NCI-H524 (cell line): ENCODE results near the gene MAP2K5.
A peak's percentile ranks its signal among the peaks of the same experiment; 100 is the strongest.

ENCODE experiments used
- DNase-seq, 2 experiments: peaks; one replicate each; lab custom pipeline; 2025; lab: John Stamatoyannopoulos, UW

Gene MAP2K5

DNA sequence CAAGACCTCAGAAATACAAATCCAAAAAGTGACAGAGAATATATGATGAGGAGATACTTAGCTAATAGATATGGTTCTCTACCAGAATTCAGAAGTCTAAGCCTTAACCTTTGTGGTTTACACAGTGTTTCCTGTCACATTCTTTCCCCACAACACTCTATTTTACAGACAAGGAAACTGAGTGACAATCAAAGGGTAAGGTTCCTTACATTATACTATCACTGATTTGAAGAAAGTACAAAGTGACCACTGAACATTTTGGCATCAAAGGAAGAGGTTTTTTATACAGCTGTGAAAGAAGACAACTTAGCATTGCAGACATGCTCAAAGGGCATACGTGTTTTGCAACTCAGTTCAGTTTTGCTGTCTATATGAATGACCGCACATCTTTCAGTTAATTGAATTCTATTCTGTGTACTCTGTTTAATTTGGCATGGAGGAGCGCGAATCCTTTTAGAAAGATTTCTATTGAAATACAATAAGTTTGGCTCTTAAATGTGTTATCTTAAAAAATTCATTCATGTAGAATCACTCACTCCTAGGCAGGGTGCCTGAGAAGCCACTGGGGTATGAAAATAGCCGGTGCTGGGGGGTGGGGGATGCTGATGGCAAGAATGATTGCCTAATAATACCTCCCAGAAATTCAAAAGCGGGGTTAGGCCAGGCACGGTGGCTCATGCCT is 216.3 kb downstream of the MAP2K5 start:
- no peak for DNase-seq

DNA sequence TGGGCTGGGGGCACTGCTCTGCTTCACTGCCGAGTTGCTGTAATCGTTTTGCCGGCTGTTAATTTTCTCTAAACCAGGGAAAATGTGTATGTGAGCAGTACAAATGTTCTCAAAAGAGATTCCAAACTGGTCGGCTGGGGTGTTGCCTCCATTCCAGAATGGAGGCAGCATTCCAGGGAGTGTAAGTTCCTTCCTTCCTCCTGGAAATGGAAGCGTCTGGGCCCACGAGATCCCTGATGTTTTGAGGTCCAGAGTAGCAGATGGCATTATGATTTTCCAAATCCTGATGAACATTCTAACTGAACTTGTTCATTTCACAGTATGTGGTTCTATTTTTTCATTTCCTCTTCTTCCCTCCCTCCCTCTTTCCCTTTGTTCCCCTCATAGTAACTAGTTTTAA is 218.4 kb downstream of the MAP2K5 start:
- DNase-seq: no peak

DNA sequence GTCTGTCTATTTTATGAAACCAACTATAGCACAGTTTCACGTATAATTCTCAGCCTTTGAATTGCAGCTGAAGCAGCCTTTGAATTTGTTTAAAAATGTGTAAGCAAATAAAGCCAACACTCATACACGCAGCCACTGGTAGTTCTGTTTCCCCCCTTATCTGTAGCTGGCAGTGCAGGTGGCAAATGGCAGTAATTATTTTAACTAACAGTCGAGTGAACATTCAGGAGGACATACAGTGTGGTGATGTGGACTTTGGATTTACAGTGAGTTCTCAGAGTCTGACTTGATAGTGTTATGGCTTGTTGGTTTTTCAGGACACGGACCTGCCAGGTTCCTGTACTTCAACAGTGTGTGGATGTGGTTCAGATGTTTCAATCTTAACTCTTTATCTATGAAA is 218.8 kb downstream of the MAP2K5 start:
- DNase-seq: no peak

GRCh38 chr15:67762610-67763368 is 220.3 kb downstream of the MAP2K5 start:
- DNase-seq: peak in 1 of 2 experiments; percentile 6

GRCh38 chr15:67765701-67766100 is 223.2 kb downstream of the MAP2K5 start:
- DNase-seq: no peak

- DNase-seq: no peak
These were observed 224.5 kb downstream of the MAP2K5 start for GRCh38 chr15:67766968-67767367.

DNA sequence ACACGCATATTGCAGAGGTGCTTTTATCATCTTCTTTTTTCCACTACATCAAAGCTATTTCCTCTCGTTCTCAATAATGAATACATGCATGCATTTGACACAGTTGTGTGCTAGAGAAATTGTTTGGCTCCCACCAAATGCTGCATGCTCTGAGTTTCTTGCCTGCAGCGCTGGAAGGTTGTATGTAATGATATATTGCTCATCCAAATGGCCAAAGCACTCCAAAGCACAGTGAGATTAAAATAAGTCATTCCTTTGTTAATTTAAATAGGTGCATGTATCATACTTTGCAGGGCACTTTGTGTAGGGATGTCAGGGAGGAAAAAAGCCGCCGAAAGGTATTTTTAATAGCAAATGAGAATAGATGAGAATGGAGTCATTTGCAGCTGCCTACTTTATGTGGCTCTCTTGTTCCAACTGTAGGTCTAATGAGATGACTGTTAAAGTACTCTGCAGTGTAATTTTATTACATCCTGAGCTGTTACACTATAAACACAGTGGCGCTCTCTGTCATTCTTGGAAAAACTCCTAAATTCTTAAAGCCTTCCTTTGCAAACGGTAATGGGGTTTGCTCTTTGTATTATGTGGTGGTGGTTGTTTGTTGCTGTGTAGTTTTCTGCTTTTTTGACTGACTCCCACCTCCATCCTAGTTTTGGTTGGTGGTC is 225.9 kb downstream of the MAP2K5 start:
- DNase-seq: no peak

DNA sequence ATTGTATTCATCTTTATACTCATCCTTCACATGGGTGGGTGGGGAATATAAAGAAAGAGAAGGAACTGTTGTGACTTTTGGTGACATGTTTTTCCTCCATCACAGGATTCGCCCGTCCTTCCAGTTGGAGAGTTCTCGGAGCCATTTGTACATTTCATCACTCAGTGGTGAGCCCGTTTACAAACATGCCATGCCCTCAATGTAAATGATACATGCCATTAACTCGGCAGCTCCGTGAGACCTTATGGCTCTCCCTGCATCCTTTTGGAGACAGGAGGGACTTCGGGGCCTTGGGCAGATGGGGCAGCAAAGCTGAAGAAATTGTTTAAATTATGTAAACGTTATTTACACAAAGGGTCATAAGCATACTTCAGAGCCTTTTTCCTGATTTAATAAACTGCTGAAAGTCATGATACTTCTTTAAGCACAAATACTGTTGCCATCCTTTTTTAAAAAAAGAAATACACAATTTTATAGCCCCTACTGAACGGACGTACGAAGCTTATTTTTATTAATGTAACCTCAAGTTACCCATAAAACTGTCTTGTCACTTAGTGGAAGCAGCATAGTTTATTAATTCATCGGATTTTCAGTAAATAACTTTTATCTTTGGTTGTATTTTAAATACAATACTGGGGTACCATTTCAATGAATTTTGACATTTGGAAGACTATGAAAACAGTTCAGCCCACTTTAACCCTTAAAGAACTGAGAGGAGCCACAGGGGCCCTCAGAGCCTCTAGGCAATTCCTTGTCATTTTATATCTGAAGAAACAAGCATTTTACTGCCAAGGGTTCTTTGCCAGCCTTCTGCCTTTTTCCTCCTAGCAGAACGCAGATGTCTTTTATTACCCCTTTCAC is 227.2 kb downstream of the MAP2K5 start:
- peak in 1 of 2 experiments; percentile 31 for DNase-seq

DNA sequence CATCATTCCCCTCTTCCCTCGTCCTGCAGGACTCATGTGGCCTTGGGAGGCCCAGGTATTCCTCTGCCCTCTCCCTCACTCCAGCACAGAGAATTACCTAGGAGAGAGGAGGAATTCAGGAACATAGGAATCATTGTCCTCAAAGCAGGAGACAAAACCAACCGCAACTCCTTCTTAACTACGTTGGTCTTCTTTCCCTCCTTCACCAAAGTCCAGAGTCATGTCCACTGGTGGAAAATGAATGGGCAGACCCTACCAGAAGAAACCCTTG is 227.8 kb downstream of the MAP2K5 start:
- DNase-seq: no peak

- peak; percentile 59 to 74 for DNase-seq
These were observed 228.8 kb downstream of the MAP2K5 start for GRCh38 chr15:67771189-67771800.

DNA sequence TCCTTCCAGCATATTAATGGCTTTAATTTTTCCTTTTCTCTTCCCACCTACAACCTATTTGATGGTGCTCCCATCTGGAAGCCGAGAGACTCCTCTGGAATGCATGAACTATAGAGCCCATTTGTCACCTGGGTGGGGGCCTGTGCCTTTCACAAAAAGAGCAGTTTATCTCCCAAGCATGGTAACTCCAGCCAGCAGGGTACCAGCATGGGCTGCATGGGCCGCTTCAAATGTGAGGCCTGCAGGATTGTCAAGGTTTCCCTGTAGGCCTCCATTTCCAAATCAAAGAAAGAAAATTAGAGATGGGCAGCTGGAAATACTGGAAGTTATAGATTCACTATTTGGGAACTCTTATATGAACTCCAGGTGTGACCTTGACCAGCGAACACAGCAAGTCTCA is 232.1 kb downstream of the MAP2K5 start:
- no peak for DNase-seq

GRCh38 chr15:67775250-67775649 is 232.7 kb downstream of the MAP2K5 start:
- DNase-seq: peak in 1 of 2 experiments; percentile 3

GRCh38 chr15:67775998-67776397 is 233.5 kb downstream of the MAP2K5 start:
- no peak for DNase-seq

- DNase-seq: no peak
These were observed 234.1 kb downstream of the MAP2K5 start for GRCh38 chr15:67776600-67776999.

GRCh38 chr15:67777071-67777470 is 234.6 kb downstream of the MAP2K5 start:
- DNase-seq: no peak

- DNase-seq: no peak
These were observed 235.3 kb downstream of the MAP2K5 start for GRCh38 chr15:67777773-67778172.

DNA sequence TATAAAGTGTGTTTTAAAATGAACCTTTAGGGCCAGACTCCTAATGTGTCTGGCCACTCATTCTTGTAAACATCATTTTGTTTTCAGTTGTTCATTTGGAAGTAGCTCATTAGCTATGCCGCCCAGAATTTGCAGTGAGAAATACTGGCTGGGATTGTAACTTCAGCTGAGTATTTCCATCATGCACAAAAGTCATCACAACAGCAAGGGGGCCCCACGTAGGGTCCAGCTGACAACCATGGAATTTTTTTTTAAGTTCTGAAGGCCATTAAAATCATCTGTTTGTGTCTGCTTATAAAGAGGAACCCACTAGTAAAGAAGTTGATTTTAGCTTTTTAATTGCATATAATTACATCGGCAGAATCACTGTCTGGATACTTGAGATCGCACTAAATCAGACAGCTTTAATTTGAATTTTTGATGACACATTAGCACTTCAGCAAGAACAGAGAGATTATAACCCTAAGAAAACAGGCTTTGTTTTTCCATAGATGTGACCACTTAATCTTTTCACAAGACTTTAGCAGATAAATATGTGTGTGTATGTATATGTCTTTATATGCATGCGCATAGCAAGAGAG is 236.6 kb downstream of the MAP2K5 start:
- no peak for DNase-seq

DNA sequence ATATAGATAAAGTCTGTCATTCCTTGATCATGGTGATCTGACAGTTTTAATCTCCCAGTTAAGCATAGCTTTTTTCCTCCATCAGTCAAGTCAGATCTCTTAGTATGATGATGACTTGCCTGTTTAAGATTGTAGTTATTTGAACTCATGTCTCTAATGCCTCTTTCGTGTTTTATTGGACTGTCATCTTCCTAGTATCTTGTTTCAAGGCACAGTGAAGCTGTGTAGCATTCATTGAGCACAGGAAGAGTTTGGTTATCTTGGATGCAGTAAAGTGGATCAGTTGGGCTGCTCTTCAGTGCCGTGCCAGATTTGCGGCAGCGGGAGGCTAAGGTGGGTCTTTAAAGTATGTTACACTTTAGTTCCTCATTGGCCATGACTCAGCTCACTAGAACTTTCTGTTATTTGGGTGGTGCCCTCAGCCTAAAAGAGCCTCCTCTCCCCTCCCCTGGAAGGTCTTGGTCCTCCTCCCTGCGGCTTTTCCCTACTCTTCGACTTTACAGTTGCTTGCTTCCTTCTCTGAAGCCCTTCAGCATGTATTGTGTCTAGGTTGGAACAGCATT is 237.1 kb downstream of the MAP2K5 start:
- DNase-seq: no peak

DNA sequence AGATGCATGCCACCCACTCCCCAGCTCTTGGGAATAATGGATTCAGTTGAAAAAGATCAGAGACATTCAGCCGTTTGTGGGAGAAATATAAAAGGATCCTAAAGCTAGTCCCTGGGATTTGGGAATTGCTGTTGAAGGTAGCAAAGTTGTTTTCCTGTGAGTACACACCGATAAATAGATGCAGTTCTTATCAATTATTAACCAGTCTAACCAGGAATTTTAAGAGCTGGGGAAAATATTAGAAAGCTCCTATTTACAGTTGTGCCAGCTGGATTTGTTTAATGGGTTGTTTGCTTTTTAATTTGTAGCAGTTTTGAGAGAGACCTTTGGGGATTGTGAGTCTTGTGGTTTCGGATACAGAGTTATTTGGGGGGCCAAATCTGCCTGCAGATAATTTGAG is 238.6 kb downstream of the MAP2K5 start:
- DNase-seq: no peak

GRCh38 chr15:67781907-67782690 is 239.6 kb downstream of the MAP2K5 start:
- DNase-seq: peak; percentile 94 to 97

GRCh38 chr15:67782691-67782991 is 240.1 kb downstream of the MAP2K5 start:
- no peak for DNase-seq
